ENCODE results near the gene WASF2. TPM values are rescaled to one million over a fixed set of nuclear protein-coding genes. Genes with fewer than 3 reads are reported as not detected.

The WASF2 gene
- total RNA-seq, 4 donors from 2014 or later: 52.5 to 74.5 (median 57.5) TPM

- H3K27me3 ChIP-seq: no peaks in the 10 kb centered on the region
- H3K4me3 ChIP-seq: no peak overlapping the region
- H3K9me3 ChIP-seq: no peaks in the 10 kb centered on the region
- no peaks in the 10 kb centered on the region for H3K36me3 ChIP-seq
- DNase-seq: no peak
- no peak overlapping the region for H3K27ac ChIP-seq
- TF ChIP-seq POLR2A (IDR thresholded peaks at IDR 0.05): no peak
- no peak for TF ChIP-seq CTCF (IDR thresholded peaks at IDR 0.05)
- H3K4me1 ChIP-seq: peaks cover 3 to 34% (median 16%) of the 10 kb centered on the region in 4 donors
These were observed 90.5 kb downstream of the WASF2 start for GRCh38 chr1:27399251-27400025.

GRCh38 chr1:27398405-27399149, 91.4 kb downstream of the WASF2 start:
- Histone ChIP-seq H3K4me3 (no peak overlapping the region), H3K9me3 (no peaks in the 10 kb centered on the region), H3K27me3 (no peaks in the 10 kb centered on the region), H3K27ac (no peak overlapping the region), H3K36me3 (no peaks in the 10 kb centered on the region), H3K4me1 (peaks cover 3 to 25% (median 10%) of the 10 kb centered on the region in 4 donors)
- TF ChIP-seq POLR2A (IDR thresholded peaks at IDR 0.05): no peak
- TF ChIP-seq CTCF (IDR thresholded peaks at IDR 0.05): no peak
- no peak for DNase-seq

GRCh38 chr1:27397749-27398148, 92.2 kb downstream of the WASF2 start:
- Histone ChIP-seq H3K36me3 (no peaks in the 10 kb centered on the region), H3K9me3 (no peaks in the 10 kb centered on the region), H3K4me3 (no peak overlapping the region), H3K4me1 (peaks cover 0 to 21% (median 8%) of the 10 kb centered on the region in 4 donors), H3K27ac (no peak overlapping the region), H3K27me3 (no peaks in the 10 kb centered on the region)
- DNase-seq: no peak
- TF ChIP-seq POLR2A (IDR thresholded peaks at IDR 0.05) (no peak), CTCF (IDR thresholded peaks at IDR 0.05) (no peak)

- Histone ChIP-seq H3K4me3 (no peak overlapping the region), H3K27ac (no peak overlapping the region), H3K9me3 (no peaks in the 10 kb centered on the region), H3K36me3 (no peaks in the 10 kb centered on the region), H3K4me1 (peaks cover under 1 to 21% (median 6%) of the 10 kb centered on the region in 4 donors), H3K27me3 (no peaks in the 10 kb centered on the region)
- no peak for DNase-seq
- TF ChIP-seq POLR2A (IDR thresholded peaks at IDR 0.05) (no peak), CTCF (IDR thresholded peaks at IDR 0.05) (no peak)
These were observed 92.9 kb downstream of the WASF2 start for GRCh38 chr1:27397110-27397509.

- peaks cover 7 to 30% (median 13%) of the 10 kb centered on the region in 4 donors for H3K4me1 ChIP-seq
- no peak overlapping the region for H3K4me3 ChIP-seq
- TF ChIP-seq POLR2A (IDR thresholded peaks at IDR 0.05) (no peak), CTCF (IDR thresholded peaks at IDR 0.05) (peak; percentile 86 to 97 (median 92))
- no peaks in the 10 kb centered on the region for H3K27me3 ChIP-seq
- no peaks in the 10 kb centered on the region for H3K36me3 ChIP-seq
- H3K27ac ChIP-seq: no peak overlapping the region
- DNase-seq: peak; percentile 66 to 90 (median 82)
- H3K9me3 ChIP-seq: no peaks in the 10 kb centered on the region
These were observed 94.3 kb downstream of the WASF2 start for GRCh38 chr1:27395441-27396195.

Measured in Peyer's patch (tissue), 4 donors.